K562 (cell line): ENCODE measurements around the gene MAGI2. TPM values are rescaled to one million over a fixed set of nuclear protein-coding genes. Genes with fewer than 3 reads are reported as not detected.

ENCODE experiments used
- ATAC-seq: fragments of 200-7000 bp; cut with Tn5 transposase; 3 replicates; pipeline ENCODE4 v1.9.1; 2020; ENCODE audit warnings: moderate library complexity
- BruUV-seq: library from RNA; stranded (reverse); fragments of 400-500 nt; replicated peaks from 2 replicates; lab custom pipeline; 2021; lab: Mats Ljungman, UMichigan
- CTCF ChIA-PET: fragments of 300-600 bp; formaldehyde crosslinking; extraction: SDS; loops from one replicate; lab custom pipeline; 2021; ENCODE audit warnings: low intra/inter-chr PET ratio; lab: Yijun Ruan, JAX
- POLR2A ChIA-PET: fragments of 300-600, 350-650 bp; sonication (Branson Sonifier 250); formaldehyde crosslinking; extraction: SDS; loops from one replicate; lab custom pipeline; 2021; ENCODE audit warnings: antibody characterized with exemption, inconsistent platforms; lab: Yijun Ruan, JAX
- DNase-seq, 4 experiments: peaks; one replicate each; pipeline versions ENCODE4 v3.0.0 to v3.0.0-alpha.2; 2011 to 2018; ENCODE audit warnings: low spot score in 3 of 4, mixed read lengths in 3 of 4; ENCODE audit errors: extremely low read depth in 1 of 4
- FAIRE-seq: peaks from 2 replicates; lab custom pipeline; 2011; peaks lifted over from hg19 to GRCh38; lab: Jason Lieb, UNC
- H2AFZ ChIP-seq: 2 replicates; pipeline ENCODE4 v1.6.0; 2011; ENCODE audit warnings: low read depth, low read length, control low read depth, inconsistent platforms
- H3K27ac ChIP-seq: fragments of 200-600 bp; 3 replicates; pipeline ENCODE4 v1.8.0; 2011; ENCODE audit warnings: low read depth, mild to moderate bottlenecking, control low read depth, inconsistent platforms, low read length, moderate library complexity, mixed read lengths; ENCODE audit errors: extremely low read depth
- H3K27me3 ChIP-seq, 2 experiments: fragments of 300-600 bp in 1 of 2; 2 replicates in 1 of 2; 3 replicates in 1 of 2; pipeline versions ENCODE4 v1.6.0 to v1.8.0; 2011; ENCODE audit warnings: inconsistent platforms in 2 of 2, low read length in 2 of 2, mild to moderate bottlenecking in 1 of 2, mixed read lengths in 1 of 2, moderate library complexity in 1 of 2; ENCODE audit not compliant: control insufficient read depth in 2 of 2, insufficient read depth in 2 of 2
- H3K36me3 ChIP-seq: fragments of 300-600 bp; 3 replicates; pipeline ENCODE4 v1.8.0; 2011; ENCODE audit warnings: mild to moderate bottlenecking, low read length, inconsistent platforms; ENCODE audit not compliant: control insufficient read depth, insufficient read depth
- H3K4me1 ChIP-seq, 2 experiments: fragments of 200-600 bp in 1 of 2; replicated peaks in 1 of 2; 2 replicates in 1 of 2; 3 replicates in 1 of 2; pipeline versions ENCODE4 v1.5.1 to v1.8.0; 2011; ENCODE audit warnings: inconsistent platforms in 2 of 2, low read length in 2 of 2, mild to moderate bottlenecking in 1 of 2, mixed read lengths in 1 of 2, moderate library complexity in 1 of 2; ENCODE audit not compliant: control insufficient read depth in 2 of 2, insufficient read depth in 2 of 2
- H3K4me2 ChIP-seq: 2 replicates; pipeline ENCODE4 v1.6.1; 2011; ENCODE audit warnings: low read length, control low read depth, inconsistent platforms, mixed read lengths; ENCODE audit not compliant: insufficient read depth
- H3K4me3 ChIP-seq: fragments of 200-600 bp; sonication (generic), shearing (Covaris generic); 2 replicates; pipeline ENCODE4 v1.5.1; 2016; ENCODE audit warnings: control low read depth, inconsistent platforms
- H3K79me2 ChIP-seq: fragments of 200-600 bp; 3 replicates; pipeline ENCODE4 v1.8.0; 2011; ENCODE audit warnings: low read length, inconsistent platforms; ENCODE audit not compliant: control insufficient read depth, insufficient read depth
- H3K9ac ChIP-seq, 2 experiments: 2 replicates each; pipeline versions ENCODE4 v1.6.0 to v1.6.1; 2011; ENCODE audit warnings: low read depth in 2 of 2, low read length in 2 of 2, control low read depth in 1 of 2, inconsistent platforms in 1 of 2, mild to moderate bottlenecking in 1 of 2, mixed read lengths in 1 of 2; ENCODE audit not compliant: insufficient read depth in 1 of 2
- H3K9me1 ChIP-seq: one replicate; pipeline ENCODE4 v1.6.0; 2011; ENCODE audit warnings: inconsistent platforms, mild to moderate bottlenecking, low read length, moderate library complexity; ENCODE audit not compliant: control insufficient read depth, insufficient read depth
- H3K9me3 ChIP-seq: replicated peaks from 2 replicates; pipeline ENCODE4 v1.5.1; 2011; ENCODE audit warnings: low read depth, low read length, inconsistent platforms; ENCODE audit not compliant: control insufficient read depth, insufficient read depth
- H4K20me1 ChIP-seq: replicated peaks from 2 replicates; pipeline ENCODE4 v1.6.1; 2011; ENCODE audit warnings: low read length, inconsistent platforms, mixed read lengths; ENCODE audit not compliant: control insufficient read depth, insufficient read depth
- BCL6 ChIP-seq: fragments of 250-450 bp; sonication (Bioruptor Pico); IDR thresholded peaks from 2 replicates; pipeline ENCODE4 v1.4.0; 2020
- GTF3C2 ChIP-seq: IDR thresholded peaks from 3 replicates; pipeline ENCODE4 v1.6.1; 2011; ENCODE audit warnings: borderline replicate concordance, mild to moderate bottlenecking, moderate library complexity; ENCODE audit not compliant: insufficient read length; ENCODE audit errors: extremely low read depth
- NCOR1 ChIP-seq: fragments of 450-650 bp; IDR thresholded peaks from 2 replicates; pipeline ENCODE4 v1.6.1; 2016; ENCODE audit warnings: mild to moderate bottlenecking, moderate library complexity
- SPI1 ChIP-seq: IDR thresholded peaks from 2 replicates; pipeline ENCODE4 v1.6.1; 2011; ENCODE audit warnings: low read depth, low read length, control low read depth, borderline replicate concordance
- TAF1 ChIP-seq: IDR thresholded peaks from 2 replicates; pipeline ENCODE4 v1.6.1; 2011; ENCODE audit warnings: mild to moderate bottlenecking, low read length, moderate library complexity; ENCODE audit not compliant: insufficient read depth, control insufficient read depth, severe bottlenecking; ENCODE audit errors: extremely low read depth
- TOE1 ChIP-seq, 2 experiments: fragments of 450-650 bp in 1 of 2; sonication (generic) in 1 of 2; formaldehyde crosslinking in 1 of 2; IDR thresholded peaks; 2 replicates each; pipeline versions ENCODE4 v1.7.1 to v1.8.0; 2016 to 2022; ENCODE audit warnings: borderline replicate concordance in 2 of 2, mild to moderate bottlenecking in 2 of 2, antibody characterized with exemption in 1 of 2, inconsistent platforms in 1 of 2, low read depth in 1 of 2, missing genetic modification reagents in 1 of 2, moderate library complexity in 1 of 2
- YBX1 ChIP-seq: fragments of 450-650 bp; IDR thresholded peaks from 2 replicates; pipeline ENCODE4 v1.7.1; 2016; ENCODE audit warnings: mild to moderate bottlenecking
- ZNF589 ChIP-seq: fragments of 200-800 bp; sonication (Bioruptor generic); IDR thresholded peaks from 2 replicates; pipeline ENCODE4 v1.6.1; 2016; ENCODE audit warnings: low read depth, missing genetic modification characterization, missing compliant biosample characterization
- ZNF76 ChIP-seq: fragments of 250-450 bp; sonication (Bioruptor Pico); IDR thresholded peaks from 2 replicates; pipeline ENCODE4 v1.4.0; 2020; ENCODE audit warnings: mild to moderate bottlenecking, moderate library complexity, borderline replicate concordance
- WGBS: fragments of 100-300 bp; shearing (Covaris generic); methylation state at CpG from one replicate; pipeline ENCODE4 v1.1.6; 2016; ENCODE audit warnings: low coverage, mixed read lengths; ENCODE audit not compliant: insufficient coverage; ENCODE audit errors: missing lambda C conversion rate; 5-methylcytosine and 5-hydroxymethylcytosine counted together
- in situ Hi-C: fragments of 300-500 bp; cut with MboI; formaldehyde crosslinking; loops from 4 replicates; pipeline ENCODE4 v1.15.0; 2018; ENCODE audit warnings: inconsistent platforms, mixed read lengths
- intact Hi-C: fragments of 100-400 bp; cut with micrococcal nuclease; formaldehyde crosslinking; loops from 2 replicates; pipeline ENCODE4 v1.14.2; 2022
- polyA plus RNA-seq, 8 experiments: library from polyadenylated mRNA; depleted of rRNA in 4 of 8; stranded (reverse) in 5 of 8; unstranded in 3 of 8; fragments of >200 nt; fragmentation: Nextera tagmentation in 2 of 8; fragmentation: Illumina TruSeq in 1 of 8; extraction: Ambion mirVana in 2 of 8; extraction: Trizol in 1 of 8; gene quantifications; 2 replicates each; pipeline versions ENCODE4 v1.2.1 to v1.2.3, GENCODE V29; 2011 to 2014; ENCODE audit warnings: inconsistent platforms in 1 of 8, missing spikeins in 1 of 8
- total RNA-seq, 7 experiments: library from RNA; depleted of rRNA in 6 of 7; stranded (reverse); fragments of >200 nt in 6 of 7; fragmentation: Illumina TruSeq in 2 of 7; extraction: Trizol in 2 of 7; gene quantifications; 2 replicates each; pipeline versions ENCODE4 v1.2.1 to v1.2.3, GENCODE V29; 2011 to 2021; ENCODE audit warnings: low replicate concordance in 1 of 7
- TF ChIP-seq, protein P1 (sequence below), 3 experiments: IDR thresholded peaks in 2 of 3; conservative IDR thresholded peaks in 1 of 3; 2 replicates each; pipeline ENCODE4 v1.5.1; 2011 to 2012; ENCODE audit warnings: low read length in 3 of 3, mild to moderate bottlenecking in 3 of 3, control low read depth in 2 of 3, improper control_type of control experiment in 1 of 3, inconsistent platforms in 1 of 3, low read depth in 1 of 3, mixed read lengths in 1 of 3, moderate library complexity in 1 of 3; ENCODE audit not compliant: insufficient read depth in 2 of 3
- TF ChIP-seq, protein P2 (sequence below): sonication (generic); formaldehyde crosslinking; IDR thresholded peaks from 2 replicates; pipeline ENCODE4 v1.8.1; 2023; ENCODE audit warnings: missing genetic modification reagents, mild to moderate bottlenecking, borderline replicate concordance

MAGI2 gene
- total and polyA plus RNA-seq, 9 of the 15 experiments (the other 6 are each of a cell fraction or from before 2014, with no cell fraction given), result 0.27 to 1.4 (median 0.70) TPM

DNA sequence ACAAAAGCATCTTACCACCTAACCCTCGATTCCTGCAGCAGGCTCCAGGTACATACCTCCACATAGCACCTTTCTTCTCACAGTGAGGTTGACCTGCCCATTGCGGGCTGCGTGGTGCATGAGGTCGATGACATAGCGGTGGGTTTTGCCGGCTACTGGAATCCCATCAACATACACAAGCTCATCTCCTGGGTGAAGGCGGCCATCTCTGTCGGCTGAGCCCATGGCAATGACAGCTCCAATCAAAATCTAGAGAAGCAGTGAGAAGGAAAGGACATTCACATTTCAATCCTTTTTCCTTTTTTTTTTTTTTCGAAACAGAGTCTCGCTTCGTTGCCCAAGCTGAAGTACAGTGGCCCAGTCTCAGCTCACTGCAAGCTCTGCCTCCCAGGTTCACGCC lies 1285.6 kb downstream of the MAGI2 start:
- ATAC-seq, result no peak
- no peak for TF ChIP-seq TOE1 (IDR thresholded peaks at IDR 0.05; ENCODE audit: borderline replicate concordance)
- TF ChIP-seq TOE1 (CRISPR knock-in tag; IDR thresholded peaks at IDR 0.05; ENCODE audit: borderline replicate concordance, low read depth), result no peak
- no peak for TF ChIP-seq GTF3C2
- no peak for TF ChIP-seq SPI1
- no peak for TF ChIP-seq NCOR1
- no peak for TF ChIP-seq TAF1
- TF ChIP-seq, protein P1, sequence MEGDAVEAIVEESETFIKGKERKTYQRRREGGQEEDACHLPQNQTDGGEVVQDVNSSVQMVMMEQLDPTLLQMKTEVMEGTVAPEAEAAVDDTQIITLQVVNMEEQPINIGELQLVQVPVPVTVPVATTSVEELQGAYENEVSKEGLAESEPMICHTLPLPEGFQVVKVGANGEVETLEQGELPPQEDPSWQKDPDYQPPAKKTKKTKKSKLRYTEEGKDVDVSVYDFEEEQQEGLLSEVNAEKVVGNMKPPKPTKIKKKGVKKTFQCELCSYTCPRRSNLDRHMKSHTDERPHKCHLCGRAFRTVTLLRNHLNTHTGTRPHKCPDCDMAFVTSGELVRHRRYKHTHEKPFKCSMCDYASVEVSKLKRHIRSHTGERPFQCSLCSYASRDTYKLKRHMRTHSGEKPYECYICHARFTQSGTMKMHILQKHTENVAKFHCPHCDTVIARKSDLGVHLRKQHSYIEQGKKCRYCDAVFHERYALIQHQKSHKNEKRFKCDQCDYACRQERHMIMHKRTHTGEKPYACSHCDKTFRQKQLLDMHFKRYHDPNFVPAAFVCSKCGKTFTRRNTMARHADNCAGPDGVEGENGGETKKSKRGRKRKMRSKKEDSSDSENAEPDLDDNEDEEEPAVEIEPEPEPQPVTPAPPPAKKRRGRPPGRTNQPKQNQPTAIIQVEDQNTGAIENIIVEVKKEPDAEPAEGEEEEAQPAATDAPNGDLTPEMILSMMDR (IDR thresholded peaks at IDR 0.05 in 2 of 3, conservative IDR thresholded peaks at IDR 0.05 in 1 of 3; ENCODE audit: insufficient read depth in 2 of 3, low read depth in 1 of 3, low read length in 3 of 3), result no peak
- TF ChIP-seq ZNF589 (CRISPR knock-in tag), result no peak
- TF ChIP-seq BCL6 (CRISPR knock-in tag), result no peak
- TF ChIP-seq, protein P2, sequence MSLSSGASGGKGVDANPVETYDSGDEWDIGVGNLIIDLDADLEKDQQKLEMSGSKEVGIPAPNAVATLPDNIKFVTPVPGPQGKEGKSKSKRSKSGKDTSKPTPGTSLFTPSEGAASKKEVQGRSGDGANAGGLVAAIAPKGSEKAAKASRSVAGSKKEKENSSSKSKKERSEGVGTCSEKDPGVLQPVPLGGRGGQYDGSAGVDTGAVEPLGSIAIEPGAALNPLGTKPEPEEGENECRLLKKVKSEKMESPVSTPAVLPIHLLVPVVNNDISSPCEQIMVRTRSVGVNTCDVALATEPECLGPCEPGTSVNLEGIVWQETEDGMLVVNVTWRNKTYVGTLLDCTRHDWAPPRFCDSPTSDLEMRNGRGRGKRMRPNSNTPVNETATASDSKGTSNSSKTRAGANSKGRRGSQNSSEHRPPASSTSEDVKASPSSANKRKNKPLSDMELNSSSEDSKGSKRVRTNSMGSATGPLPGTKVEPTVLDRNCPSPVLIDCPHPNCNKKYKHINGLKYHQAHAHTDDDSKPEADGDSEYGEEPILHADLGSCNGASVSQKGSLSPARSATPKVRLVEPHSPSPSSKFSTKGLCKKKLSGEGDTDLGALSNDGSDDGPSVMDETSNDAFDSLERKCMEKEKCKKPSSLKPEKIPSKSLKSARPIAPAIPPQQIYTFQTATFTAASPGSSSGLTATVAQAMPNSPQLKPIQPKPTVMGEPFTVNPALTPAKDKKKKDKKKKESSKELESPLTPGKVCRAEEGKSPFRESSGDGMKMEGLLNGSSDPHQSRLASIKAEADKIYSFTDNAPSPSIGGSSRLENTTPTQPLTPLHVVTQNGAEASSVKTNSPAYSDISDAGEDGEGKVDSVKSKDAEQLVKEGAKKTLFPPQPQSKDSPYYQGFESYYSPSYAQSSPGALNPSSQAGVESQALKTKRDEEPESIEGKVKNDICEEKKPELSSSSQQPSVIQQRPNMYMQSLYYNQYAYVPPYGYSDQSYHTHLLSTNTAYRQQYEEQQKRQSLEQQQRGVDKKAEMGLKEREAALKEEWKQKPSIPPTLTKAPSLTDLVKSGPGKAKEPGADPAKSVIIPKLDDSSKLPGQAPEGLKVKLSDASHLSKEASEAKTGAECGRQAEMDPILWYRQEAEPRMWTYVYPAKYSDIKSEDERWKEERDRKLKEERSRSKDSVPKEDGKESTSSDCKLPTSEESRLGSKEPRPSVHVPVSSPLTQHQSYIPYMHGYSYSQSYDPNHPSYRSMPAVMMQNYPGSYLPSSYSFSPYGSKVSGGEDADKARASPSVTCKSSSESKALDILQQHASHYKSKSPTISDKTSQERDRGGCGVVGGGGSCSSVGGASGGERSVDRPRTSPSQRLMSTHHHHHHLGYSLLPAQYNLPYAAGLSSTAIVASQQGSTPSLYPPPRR (CRISPR knock-in tag), result no peak
- no peak for TF ChIP-seq YBX1
- TF ChIP-seq ZNF76 (CRISPR knock-in tag), result no peak

More for the DNA sequence above, 1285.6 kb downstream of the MAGI2 start:
- H3K36me3 ChIP-seq, result no peaks in the 10 kb centered on the region
- H3K4me3 ChIP-seq, result no peak overlapping the region
- H3K27ac ChIP-seq, result no peak overlapping the region
- in situ Hi-C loops (no loop called here), intact Hi-C loops (no loop called here)
- 1% methylated on average over 12 of the region's 12 CpGs for WGBS
- no peak for FAIRE-seq
- H3K27me3 ChIP-seq, result peaks cover 0 to 5% of the 10 kb centered on the region in 2 experiments; a peak in 1 of 5 replicates
- no peak overlapping the region for H3K4me2 ChIP-seq
- no peak overlapping the region for H3K9ac ChIP-seq
- H3K9me3 ChIP-seq, result no peaks in the 10 kb centered on the region
- DNase-seq, result no peak
- BruUV-seq, result no TSS peak
- no peaks in the 10 kb centered on the region for H4K20me1 ChIP-seq
- H3K4me1 ChIP-seq, result no peaks in the 10 kb centered on the region
- no peaks in the 10 kb centered on the region for H3K9me1 ChIP-seq
- POLR2A ChIA-PET, result no interaction called here
- H2AFZ ChIP-seq, result no peak overlapping the region
- CTCF ChIA-PET, result interaction anchor here (0.6 kb wide), 1 partner anchor 13 kb away, joined by 3 read pairs; no protein-coding TSS in a partner anchor
- no peaks in the 10 kb centered on the region for H3K79me2 ChIP-seq
